Measurements from ENCODE around the gene SWI5.
"Not testable (repeated sequence)": the region's sequence is repeated elsewhere in the genome, so short reads cannot be mapped to it uniquely, and the experiment has no call there.

The SWI5 gene

GRCh38 chr9:128271512-128271911 is 4.6 kb upstream of the SWI5 start:
- no peak for TF ChIP-seq CTCF (IDR thresholded peaks at IDR 0.05; ENCODE audit: low read depth, low read length)
- no peak overlapping the region for H3K4me3 ChIP-seq (ENCODE audit: low read depth, low read length)

GRCh38 chr9:128274245-128274644 is 1.8 kb upstream of the SWI5 start:
- H3K4me3 ChIP-seq (ENCODE audit: low read depth, low read length), result peak overlapping the region; percentile 99
- no peak for TF ChIP-seq CTCF (IDR thresholded peaks at IDR 0.05; ENCODE audit: low read depth, low read length)

GRCh38 chr9:128275198-128276007 is 673 bp upstream of the SWI5 start, which contains the start of gene GOLGA2:
TSS of gene GOLGA2 (minus strand) at chr9:128276007. CDS start at chr9:128275976, 31 bp downstream.
- H3K4me3 ChIP-seq (ENCODE audit: low read depth, low read length), result peak within 1 kb of the TSS; percentile 99
- no peak for TF ChIP-seq CTCF (IDR thresholded peaks at IDR 0.05; ENCODE audit: low read depth, low read length)

- peak overlapping the region; percentile 99 for H3K4me3 ChIP-seq (ENCODE audit: low read depth, low read length)
- TF ChIP-seq CTCF (IDR thresholded peaks at IDR 0.05; ENCODE audit: low read depth, low read length), result no peak
These were observed 646 bp downstream of the SWI5 start for GRCh38 chr9:128276574-128277270.

- not testable (repeated sequence) for H3K4me3 ChIP-seq (ENCODE audit: low read depth, low read length)
These were observed 3.3 kb downstream of the SWI5 start for GRCh38 chr9:128279088-128280073.

- no peak for TF ChIP-seq CTCF (IDR thresholded peaks at IDR 0.05; ENCODE audit: low read depth, low read length)
- H3K4me3 ChIP-seq (ENCODE audit: low read depth, low read length), result no peak overlapping the region
These were observed 4.1 kb downstream of the SWI5 start for GRCh38 chr9:128280084-128280622.

GRCh38 chr9:128282500-128282899 is 6.4 kb downstream of the SWI5 start:
- TF ChIP-seq CTCF (IDR thresholded peaks at IDR 0.05; ENCODE audit: low read depth, low read length), result no peak

More at GRCh38 chr9:128282500-128282899, 6.4 kb downstream of the SWI5 start:
- H3K4me3 ChIP-seq (ENCODE audit: low read depth, low read length), result no peak overlapping the region
